RWPE2 (cell line): ENCODE data around the gene SLC25A52.
"Not testable (repeated sequence)": the region's sequence is repeated elsewhere in the genome, so short reads cannot be mapped to it uniquely, and the experiment has no call there.

Experiments
- ATAC-seq: fragments of 200-7000 bp; cut with Tn5 transposase; 3 replicates; pipeline ENCODE4 v1.9.1; 2021; ENCODE audit warnings: low read depth
- DNase-seq: peaks from one replicate; pipeline ENCODE4 v3.0.0-alpha.2; 2020; ENCODE audit warnings: low spot score
- H3K27ac ChIP-seq: fragments of 450-650 bp; 2 replicates; pipeline ENCODE4 v1.5.1; 2017; ENCODE audit warnings: mild to moderate bottlenecking; ENCODE audit not compliant: poor library complexity, severe bottlenecking
- H3K27me3 ChIP-seq: fragments of 250-450 bp; sonication (Bioruptor Pico); 2 replicates; pipeline ENCODE4 v1.5.1; 2021; ENCODE audit warnings: mild to moderate bottlenecking, moderate library complexity; ENCODE audit not compliant: insufficient read depth, poor library complexity, severe bottlenecking
- H3K36me3 ChIP-seq: fragments of 250-450 bp; sonication (Bioruptor Pico); 2 replicates; pipeline ENCODE4 v1.5.1; 2020; ENCODE audit warnings: low read depth, mild to moderate bottlenecking, moderate library complexity
- H3K4me1 ChIP-seq: fragments of 250-450 bp; sonication (Bioruptor Pico); 2 replicates; pipeline ENCODE4 v1.5.1; 2021; ENCODE audit warnings: mild to moderate bottlenecking, moderate library complexity; ENCODE audit not compliant: insufficient read depth, poor library complexity, severe bottlenecking
- H3K4me3 ChIP-seq: fragments of 250-450 bp; sonication (Bioruptor Pico); 2 replicates; pipeline ENCODE4 v1.5.1; 2021; ENCODE audit warnings: mild to moderate bottlenecking, moderate library complexity; ENCODE audit not compliant: severe bottlenecking
- H3K9me3 ChIP-seq: fragments of 250-450 bp; sonication (Bioruptor Pico); 2 replicates; pipeline ENCODE4 v1.5.1; 2021; ENCODE audit warnings: mild to moderate bottlenecking, moderate library complexity; ENCODE audit not compliant: severe bottlenecking
- TF ChIP-seq, protein P1 (sequence below): fragments of 450-650 bp; IDR thresholded peaks from one replicate; pipeline ENCODE4 v1.5.1; 2017; ENCODE audit warnings: mild to moderate bottlenecking, moderate library complexity; ENCODE audit not compliant: poor library complexity, severe bottlenecking

SLC25A52 gene

DNA sequence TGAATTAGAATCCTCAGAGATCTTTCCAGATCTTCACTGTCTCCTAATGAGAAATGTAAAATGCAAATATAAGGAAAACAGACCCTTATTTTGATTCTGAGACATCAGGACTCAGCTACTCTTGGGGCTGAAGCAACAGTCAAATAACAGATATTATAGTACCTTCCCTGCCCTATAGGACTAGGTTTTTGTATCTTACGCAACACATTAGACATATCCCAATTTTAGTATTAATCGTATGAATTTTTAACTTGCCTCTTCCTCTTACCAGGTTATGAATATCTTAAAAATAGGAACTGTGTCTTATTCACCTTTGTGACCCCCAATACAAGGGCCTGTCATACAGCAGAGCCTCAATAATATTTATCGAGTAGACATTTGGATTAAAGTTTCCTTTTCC is 12.0 kb upstream of the SLC25A52 start:
- H3K27ac ChIP-seq: no peak overlapping the region
- no peaks in the 10 kb centered on the region for H3K36me3 ChIP-seq
- H3K4me1 ChIP-seq: no peaks in the 10 kb centered on the region
- peaks cover under 1% of the 10 kb centered on the region for H3K9me3 ChIP-seq
- TF ChIP-seq, protein P1, sequence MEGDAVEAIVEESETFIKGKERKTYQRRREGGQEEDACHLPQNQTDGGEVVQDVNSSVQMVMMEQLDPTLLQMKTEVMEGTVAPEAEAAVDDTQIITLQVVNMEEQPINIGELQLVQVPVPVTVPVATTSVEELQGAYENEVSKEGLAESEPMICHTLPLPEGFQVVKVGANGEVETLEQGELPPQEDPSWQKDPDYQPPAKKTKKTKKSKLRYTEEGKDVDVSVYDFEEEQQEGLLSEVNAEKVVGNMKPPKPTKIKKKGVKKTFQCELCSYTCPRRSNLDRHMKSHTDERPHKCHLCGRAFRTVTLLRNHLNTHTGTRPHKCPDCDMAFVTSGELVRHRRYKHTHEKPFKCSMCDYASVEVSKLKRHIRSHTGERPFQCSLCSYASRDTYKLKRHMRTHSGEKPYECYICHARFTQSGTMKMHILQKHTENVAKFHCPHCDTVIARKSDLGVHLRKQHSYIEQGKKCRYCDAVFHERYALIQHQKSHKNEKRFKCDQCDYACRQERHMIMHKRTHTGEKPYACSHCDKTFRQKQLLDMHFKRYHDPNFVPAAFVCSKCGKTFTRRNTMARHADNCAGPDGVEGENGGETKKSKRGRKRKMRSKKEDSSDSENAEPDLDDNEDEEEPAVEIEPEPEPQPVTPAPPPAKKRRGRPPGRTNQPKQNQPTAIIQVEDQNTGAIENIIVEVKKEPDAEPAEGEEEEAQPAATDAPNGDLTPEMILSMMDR: no peak
- no peak for ATAC-seq
- no peak overlapping the region for H3K4me3 ChIP-seq
- H3K27me3 ChIP-seq: no peaks in the 10 kb centered on the region
- no peak for DNase-seq

DNA sequence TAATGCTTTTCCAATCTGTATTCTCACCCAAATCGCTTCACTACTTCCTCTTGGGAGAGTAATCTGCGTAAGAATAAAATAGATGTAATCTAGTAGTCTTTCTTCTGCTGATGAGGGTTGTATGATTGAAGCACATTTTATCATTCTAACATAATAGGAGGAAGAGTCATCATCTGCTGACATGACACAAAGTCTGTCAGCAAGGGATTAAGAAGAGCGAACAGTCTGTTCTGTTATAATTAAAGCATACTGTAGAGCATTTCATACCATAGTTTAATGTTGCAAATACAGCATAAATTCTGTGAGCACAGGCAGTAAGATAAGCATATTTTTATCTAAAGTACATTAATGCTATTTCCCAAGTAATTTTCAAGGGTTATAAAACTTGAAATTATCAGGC is 10.4 kb downstream of the SLC25A52 start:
- TF ChIP-seq, protein P1: no peak
- H3K9me3 ChIP-seq: no peaks in the 10 kb centered on the region

DNA sequence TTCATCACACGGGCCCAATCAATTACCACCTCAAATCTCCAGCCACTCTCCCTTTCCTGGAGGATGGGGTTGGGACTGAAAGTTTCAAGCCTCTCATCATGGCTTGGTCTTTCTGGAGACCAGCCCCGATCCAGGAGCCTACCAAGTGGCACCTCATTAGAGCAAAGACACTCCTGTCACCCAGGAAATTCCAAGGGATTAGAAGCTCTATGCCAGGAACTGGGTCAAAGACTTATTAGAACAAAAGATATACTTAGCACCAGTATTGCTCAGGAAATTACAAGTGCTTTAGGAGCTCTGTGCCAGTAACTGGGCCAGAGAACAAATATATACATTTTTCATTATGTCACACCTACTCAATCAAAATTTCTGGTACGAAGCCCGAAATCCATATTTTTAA is 14.3 kb downstream of the SLC25A52 start:
- no peak for DNase-seq
- no peaks in the 10 kb centered on the region for H3K27me3 ChIP-seq

More for the DNA sequence above, 10.4 kb downstream of the SLC25A52 start:
- no peaks in the 10 kb centered on the region for H3K4me1 ChIP-seq
- DNase-seq (no peak), ATAC-seq (no peak)
- no peaks in the 10 kb centered on the region for H3K36me3 ChIP-seq
- H3K27ac ChIP-seq: no peak overlapping the region
- no peak overlapping the region for H3K4me3 ChIP-seq
- H3K27me3 ChIP-seq: no peaks in the 10 kb centered on the region

DNA sequence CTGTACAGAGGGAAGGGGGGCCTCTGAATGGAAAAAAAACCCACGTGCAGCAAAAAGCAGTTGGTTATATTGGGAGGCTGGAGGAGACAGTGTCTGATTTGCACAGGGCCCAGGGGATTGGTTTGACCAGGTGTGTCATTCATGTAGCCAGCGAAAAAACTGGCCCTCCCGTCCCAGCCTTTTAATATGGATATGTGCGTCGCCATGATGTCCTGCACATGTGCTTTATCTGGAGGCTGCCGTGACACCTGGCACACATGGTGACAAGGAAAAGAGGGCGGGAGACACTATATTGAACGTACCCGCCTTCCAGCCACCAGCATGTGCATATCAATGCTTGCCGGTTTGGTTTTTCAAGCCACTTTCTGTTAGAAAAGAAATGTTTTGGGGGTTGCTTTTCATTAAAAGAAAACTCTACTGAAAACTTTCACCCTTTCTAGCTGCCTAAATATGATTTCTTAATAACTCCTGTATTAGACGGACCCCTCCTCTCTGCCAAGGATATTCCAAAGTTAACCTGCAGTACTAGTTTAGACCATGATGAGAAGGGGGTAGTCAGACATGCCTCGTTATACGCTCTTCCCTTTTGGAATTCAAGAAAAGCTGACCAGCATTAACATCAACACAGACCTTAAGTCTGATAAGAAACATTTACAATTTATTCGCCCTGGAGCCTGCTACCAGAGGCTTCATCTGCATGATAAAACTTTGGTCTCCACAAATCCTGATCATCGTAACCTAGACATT is 16.2 kb downstream of the SLC25A52 start:
- no peaks in the 10 kb centered on the region for H3K36me3 ChIP-seq
- DNase-seq: no peak
- ATAC-seq: no peak
- H3K27ac ChIP-seq: no peak overlapping the region
- H3K4me1 ChIP-seq: no peaks in the 10 kb centered on the region
- H3K4me3 ChIP-seq: no peak overlapping the region
- TF ChIP-seq, protein P1: no peak
- H3K27me3 ChIP-seq: no peaks in the 10 kb centered on the region
- H3K9me3 ChIP-seq: no peaks in the 10 kb centered on the region

More for the DNA sequence above, 14.3 kb downstream of the SLC25A52 start:
- H3K36me3 ChIP-seq: no peaks in the 10 kb centered on the region
- no peak overlapping the region for H3K4me3 ChIP-seq
- no peaks in the 10 kb centered on the region for H3K9me3 ChIP-seq
- TF ChIP-seq, protein P1: no peak
- no peaks in the 10 kb centered on the region for H3K4me1 ChIP-seq
- no peak overlapping the region for H3K27ac ChIP-seq
- no peak for ATAC-seq

DNA sequence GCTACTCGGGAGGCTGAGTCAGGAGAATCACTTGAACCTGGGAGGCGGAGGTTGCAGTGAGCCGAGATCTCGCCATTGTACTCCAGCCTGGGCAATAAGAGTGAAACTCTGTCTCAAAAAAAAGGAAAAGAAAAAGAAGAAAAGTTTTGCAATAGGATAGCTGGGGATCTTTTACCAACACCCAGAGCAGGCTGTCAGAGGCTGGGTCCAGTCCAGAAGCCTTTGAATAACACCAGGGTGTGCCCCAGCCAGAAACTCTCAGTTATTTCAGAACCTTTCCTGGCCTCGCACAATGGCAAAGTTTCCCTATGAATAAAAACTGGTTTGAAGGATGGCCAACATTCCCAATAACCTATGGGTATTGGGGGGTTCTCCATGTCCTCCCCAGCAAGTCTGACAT is 17.1 kb downstream of the SLC25A52 start:
- ATAC-seq, DNase-seq, H3K27me3 ChIP-seq, H3K9me3 ChIP-seq, H3K36me3 ChIP-seq, H3K4me3 ChIP-seq, H3K4me1 ChIP-seq, H3K27ac ChIP-seq: not testable (repeated sequence)
